HG02588 (cell line): ENCODE data around the gene SUGT1.
A peak's percentile ranks its signal among the peaks of the same experiment; 100 is the strongest.
"Not testable (repeated sequence)": the region's sequence is repeated elsewhere in the genome, so short reads cannot be mapped to it uniquely, and the experiment has no call there.

Experiments used
- ATAC-seq: cut with Tn5 transposase; IDR thresholded peaks from one replicate; pipeline ENCODE4 v1.9.1; 2021; ENCODE audit warnings: mild to moderate bottlenecking, moderate library complexity; ENCODE audit not compliant: unreplicated experiment

SUGT1 gene

GRCh38 chr13:52652196-52652979 is at the start of gene SUGT1:
Gene SUGT1, plus strand, starts transcription at chr13:52652836. Its CDS starts 85 bp downstream, at chr13:52652921.
- ATAC-seq, result peak; percentile 92

GRCh38 chr13:52603316-52603715 is 49.3 kb upstream of the SUGT1 start:
- ATAC-seq, result not testable (repeated sequence)

- not testable (repeated sequence) for ATAC-seq
These were observed 46.5 kb upstream of the SUGT1 start for GRCh38 chr13:52606126-52606525.

- ATAC-seq, result not testable (repeated sequence)
These were observed 45.8 kb upstream of the SUGT1 start for GRCh38 chr13:52606795-52607194.

- ATAC-seq, result not testable (repeated sequence)
These were observed 44.5 kb upstream of the SUGT1 start for GRCh38 chr13:52608184-52608583.

GRCh38 chr13:52609013-52609606 is 43.5 kb upstream of the SUGT1 start:
- ATAC-seq, result peak; percentile 73

GRCh38 chr13:52610158-52610557 is 42.5 kb upstream of the SUGT1 start:
- ATAC-seq, result not testable (repeated sequence)

DNA sequence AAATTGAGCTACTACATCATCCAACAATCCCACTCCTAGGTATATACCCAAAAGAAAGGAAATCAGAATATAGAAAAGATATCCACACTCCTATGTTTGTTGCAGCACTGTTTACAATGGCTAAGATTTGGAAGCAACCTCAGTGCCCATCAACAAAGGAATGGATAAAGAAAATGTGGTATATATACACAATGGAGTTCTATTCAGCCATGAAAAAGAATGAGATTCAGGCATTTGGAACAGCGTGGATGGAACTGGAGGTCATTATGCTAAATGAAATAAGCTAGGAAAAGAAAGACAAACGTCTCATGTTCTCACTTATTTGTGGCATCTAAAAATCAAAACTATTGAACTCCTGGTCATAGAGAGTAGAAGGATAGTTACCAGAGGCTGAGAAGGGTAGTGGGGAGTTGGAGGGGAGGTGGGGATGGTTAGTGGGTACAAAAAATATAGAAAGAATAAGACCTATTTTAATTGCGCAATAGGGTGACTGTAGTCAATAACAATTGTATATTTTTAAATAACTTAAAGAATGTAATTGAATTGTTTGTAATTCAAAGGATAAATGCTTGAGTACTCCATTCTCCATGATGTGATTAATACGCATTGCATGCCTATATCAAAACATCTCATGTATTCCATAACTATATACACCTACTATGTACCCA is 37.4 kb upstream of the SUGT1 start:
- no peak for ATAC-seq

DNA sequence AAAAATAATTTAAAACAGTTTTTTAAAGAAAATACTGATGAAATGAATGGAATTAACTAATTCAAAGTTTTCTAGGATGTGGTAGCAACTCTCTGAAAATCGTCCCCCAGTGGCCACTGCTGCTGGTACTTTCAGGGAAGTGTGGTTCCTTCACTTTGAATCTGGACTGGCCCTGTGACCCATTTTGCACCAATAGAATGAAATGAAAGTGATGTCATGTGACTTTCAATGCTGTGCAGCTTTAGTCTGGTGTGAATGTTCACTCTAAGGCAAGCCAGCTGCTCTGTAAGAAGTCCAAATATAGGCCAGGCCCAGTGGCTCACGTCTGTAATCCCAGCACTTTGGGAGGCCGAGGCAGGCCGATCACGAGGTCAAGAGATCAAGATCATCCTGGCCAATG is 36.8 kb upstream of the SUGT1 start:
- ATAC-seq, result no peak

DNA sequence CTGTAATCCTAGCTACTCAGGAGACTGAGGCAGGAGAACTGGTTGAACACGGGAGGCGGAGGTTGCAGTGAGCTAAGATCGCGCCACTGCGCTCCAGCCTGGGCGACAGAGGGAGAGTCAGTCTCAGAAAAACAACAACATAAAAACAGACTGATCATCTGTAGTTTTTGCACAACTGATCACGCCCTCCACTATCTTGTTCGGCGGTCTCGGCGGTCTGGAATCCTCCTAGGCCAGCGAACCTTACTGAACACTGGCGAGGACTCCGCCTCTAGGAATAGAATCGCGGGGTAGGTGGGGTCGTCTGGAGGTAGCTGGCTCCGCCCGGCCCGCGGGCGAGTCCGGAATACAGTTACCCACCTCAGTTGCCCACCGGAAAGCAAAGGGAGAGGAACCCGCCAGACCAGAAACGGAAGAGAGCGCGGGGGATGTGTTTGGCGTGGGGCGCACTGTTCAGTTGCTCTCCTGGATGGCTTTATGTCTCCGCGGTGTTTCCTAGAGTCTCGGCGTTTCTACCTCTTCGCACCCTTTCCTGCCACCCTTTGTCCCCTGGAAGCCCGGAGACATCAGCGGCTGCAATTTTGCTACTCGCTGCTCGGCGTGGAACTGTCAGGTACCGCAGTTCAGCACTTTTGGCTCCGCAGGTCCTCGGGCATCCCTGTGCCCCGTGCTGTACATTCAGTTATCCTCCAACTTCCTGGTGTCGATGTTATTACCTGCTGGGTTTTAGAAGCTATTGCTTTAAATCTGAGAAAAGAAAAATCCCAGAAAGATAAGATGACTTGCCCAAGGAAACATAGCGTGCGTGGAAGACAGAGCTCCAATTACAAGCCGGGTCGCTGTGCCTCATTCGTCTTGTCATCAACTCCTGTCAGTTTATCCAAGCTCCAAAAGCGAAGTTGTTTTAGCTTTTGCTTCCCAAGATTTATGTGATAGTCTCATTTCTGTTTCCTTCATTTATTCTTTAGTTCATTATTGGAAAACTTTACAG is 35.3 kb upstream of the SUGT1 start:
- peak; percentile 98 for ATAC-seq

- ATAC-seq, result peak; percentile 59
These were observed 21.4 kb upstream of the SUGT1 start for GRCh38 chr13:52631083-52631690.

DNA sequence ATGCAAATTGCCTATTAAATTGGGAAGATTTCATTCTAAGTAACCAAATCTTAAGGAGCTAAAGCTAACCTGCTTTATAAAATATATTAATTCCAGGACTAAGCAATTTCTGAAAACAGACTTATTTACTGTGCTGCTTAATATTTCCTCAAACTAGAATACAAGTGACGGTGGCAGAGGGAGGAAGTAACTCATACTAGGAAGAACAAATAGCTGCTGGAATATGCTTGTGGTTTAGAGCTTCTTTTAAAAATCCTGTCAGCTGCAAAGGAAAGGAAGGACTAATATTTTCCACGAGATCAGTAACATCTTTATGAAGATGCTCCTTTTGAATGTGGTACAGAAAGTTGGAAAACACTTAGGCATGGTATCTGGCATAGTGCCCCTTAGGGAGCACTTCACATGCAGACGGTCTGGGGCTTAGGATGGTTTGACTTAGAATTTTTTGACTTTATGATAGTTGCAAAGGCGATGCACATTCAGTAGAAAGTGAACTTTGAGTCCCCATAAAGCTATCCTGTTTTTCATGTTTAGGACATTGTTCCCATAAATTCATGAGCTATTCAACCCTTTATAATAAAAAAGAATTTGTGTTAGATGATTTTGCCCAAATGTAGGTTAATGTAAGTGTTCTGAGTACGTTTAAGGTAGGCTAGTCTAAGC is 13.8 kb upstream of the SUGT1 start:
- no peak for ATAC-seq

- ATAC-seq, result no peak
These were observed 10.5 kb upstream of the SUGT1 start, which contains the start of gene HNRNPA1L2 for GRCh38 chr13:52642131-52642530. Gene HNRNPA1L2, plus strand, starts transcription at chr13:52642431. Its CDS starts 62 bp downstream, at chr13:52642493.

GRCh38 chr13:52644108-52644507 is 8.5 kb upstream of the SUGT1 start:
- ATAC-seq, result no peak

DNA sequence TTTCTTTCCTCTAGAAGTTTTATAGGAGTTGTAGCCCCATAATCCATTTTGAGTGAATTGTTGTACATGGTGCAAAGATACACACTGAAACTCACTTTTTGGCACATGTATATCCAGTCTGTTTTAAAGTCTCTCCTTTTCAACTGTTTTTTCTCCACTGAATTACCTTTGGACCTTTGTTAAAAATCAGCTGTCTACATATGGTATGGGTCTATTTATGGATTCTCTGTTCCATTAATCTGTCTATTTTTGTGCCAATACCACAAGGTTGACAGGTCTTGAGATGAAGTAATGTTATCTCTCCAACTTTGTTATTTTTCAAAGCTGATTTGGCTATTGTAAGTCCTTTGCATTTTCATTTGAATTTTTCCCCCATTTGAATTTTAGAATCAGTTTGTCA is 5.7 kb upstream of the SUGT1 start:
- no peak for ATAC-seq

DNA sequence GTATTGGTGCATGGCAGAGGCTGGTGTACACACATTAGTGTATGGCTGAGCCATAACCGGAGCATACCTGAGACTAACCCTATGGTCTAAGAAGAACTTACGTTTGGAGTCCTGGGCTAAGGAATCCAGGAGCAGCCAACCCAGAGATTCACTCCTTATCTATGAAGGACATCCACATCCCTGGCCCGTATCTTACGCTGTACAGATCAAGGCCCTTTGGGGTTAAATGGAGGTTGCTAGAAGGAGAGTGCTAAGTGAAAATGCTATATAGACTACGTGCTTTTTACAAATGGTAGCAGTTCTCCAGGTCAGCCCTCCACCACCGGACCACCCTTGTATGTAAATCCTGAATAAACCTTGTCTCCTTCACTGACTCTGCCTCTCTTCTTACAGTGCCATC is 1.9 kb upstream of the SUGT1 start:
- ATAC-seq, result no peak

GRCh38 chr13:52651897-52652195 is 790 bp upstream of the SUGT1 start:
- ATAC-seq, result peak; percentile 7

- ATAC-seq, result peak; percentile 32
These were observed 306 bp downstream of the SUGT1 start for GRCh38 chr13:52652980-52653303.

- ATAC-seq, result no peak
These were observed 6.7 kb downstream of the SUGT1 start for GRCh38 chr13:52659340-52659739.

DNA sequence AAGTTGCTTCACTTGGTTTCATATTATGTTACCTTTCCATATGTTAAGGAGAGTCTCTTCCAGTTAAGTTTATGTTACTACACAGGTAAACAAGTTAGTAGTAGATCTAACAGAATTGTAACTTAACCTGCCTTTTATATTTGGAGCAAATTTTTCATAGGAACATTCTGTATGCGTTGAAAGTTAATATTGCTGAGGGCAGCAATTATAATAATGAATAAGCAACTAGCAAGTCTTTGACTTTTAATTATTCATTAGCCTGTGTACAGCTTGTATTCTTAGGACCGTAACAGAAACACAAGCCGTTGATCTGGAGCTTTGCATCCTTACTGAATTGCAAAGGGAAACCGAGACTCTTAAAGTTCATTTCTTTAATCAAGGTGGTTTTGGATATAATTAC is 11.6 kb downstream of the SUGT1 start:
- no peak for ATAC-seq
